Measurements from ENCODE around the gene MED13L.

DNA sequence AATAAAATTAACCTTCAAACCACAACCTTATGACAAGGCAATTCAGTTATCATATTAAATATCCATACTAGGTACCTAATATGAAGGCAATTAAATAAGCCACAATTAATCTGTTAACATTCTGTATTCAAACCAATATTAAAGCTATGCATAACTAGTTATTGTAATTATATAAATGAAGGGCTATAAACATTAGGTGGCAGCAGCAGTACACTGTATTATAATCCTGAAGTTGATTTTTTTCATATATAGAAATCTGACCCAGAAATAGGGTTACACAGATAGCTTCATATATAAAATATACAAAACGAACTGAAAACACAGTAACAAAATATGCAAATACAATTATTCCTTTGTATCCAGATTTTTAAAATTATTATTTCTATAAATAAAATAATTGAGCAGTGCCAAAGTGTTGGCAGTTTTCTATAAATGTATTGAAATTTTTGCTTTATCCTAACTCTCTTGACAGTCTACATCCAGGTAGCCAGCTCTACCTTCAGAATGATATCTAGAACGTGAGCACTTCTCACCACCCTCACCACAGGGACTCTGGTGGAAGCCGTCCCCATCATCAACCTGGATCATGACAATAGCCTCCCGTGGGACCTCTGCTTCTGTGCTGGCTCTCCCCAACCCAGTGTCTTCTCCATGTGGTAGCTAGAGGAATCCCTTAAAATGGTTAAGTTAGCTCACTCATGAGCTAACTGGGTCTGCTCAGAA is 136.2 kb downstream of the MED13L start:
- TF ChIP-seq, protein P1, sequence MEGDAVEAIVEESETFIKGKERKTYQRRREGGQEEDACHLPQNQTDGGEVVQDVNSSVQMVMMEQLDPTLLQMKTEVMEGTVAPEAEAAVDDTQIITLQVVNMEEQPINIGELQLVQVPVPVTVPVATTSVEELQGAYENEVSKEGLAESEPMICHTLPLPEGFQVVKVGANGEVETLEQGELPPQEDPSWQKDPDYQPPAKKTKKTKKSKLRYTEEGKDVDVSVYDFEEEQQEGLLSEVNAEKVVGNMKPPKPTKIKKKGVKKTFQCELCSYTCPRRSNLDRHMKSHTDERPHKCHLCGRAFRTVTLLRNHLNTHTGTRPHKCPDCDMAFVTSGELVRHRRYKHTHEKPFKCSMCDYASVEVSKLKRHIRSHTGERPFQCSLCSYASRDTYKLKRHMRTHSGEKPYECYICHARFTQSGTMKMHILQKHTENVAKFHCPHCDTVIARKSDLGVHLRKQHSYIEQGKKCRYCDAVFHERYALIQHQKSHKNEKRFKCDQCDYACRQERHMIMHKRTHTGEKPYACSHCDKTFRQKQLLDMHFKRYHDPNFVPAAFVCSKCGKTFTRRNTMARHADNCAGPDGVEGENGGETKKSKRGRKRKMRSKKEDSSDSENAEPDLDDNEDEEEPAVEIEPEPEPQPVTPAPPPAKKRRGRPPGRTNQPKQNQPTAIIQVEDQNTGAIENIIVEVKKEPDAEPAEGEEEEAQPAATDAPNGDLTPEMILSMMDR (IDR thresholded peaks at IDR 0.05; ENCODE audit: borderline replicate concordance, extremely low read depth, low read length, poor library complexity, severe bottlenecking), result peak; percentile 40
- no peak for TF ChIP-seq EZH2 (IDR thresholded peaks at IDR 0.05; ENCODE audit: borderline replicate concordance, low read depth, low read length, severe bottlenecking)

All from DND-41 (cell line).